Activated CD4-positive, alpha-beta T cell treated with anti-CD3 and anti-CD28 coated beads, Interleukin-2, amount 50 U/mL, for 24 hours (primary cell): ENCODE data around the gene CACNB1.

ENCODE experiments used
- DNase-seq, 2 donors: peaks; one replicate each; pipeline ENCODE4 v3.0.0-alpha.2; 2020; ENCODE audit warnings: low read depth in 1 of 2, low spot score in 1 of 2

CACNB1 gene

GRCh38 chr17:39225959-39226683, 28.7 kb upstream of the CACNB1 start:
- DNase-seq = no peak

- no peak for DNase-seq
Measured at GRCh38 chr17:39225308-39225958, 28.0 kb upstream of the CACNB1 start, which contains the start of gene STAC2. TSS of gene STAC2 (minus strand) at chr17:39225945. CDS start at chr17:39225502, 443 bp downstream.

GRCh38 chr17:39224778-39225307, 27.4 kb upstream of the CACNB1 start:
- DNase-seq = no peak

- no peak for DNase-seq
Measured at GRCh38 chr17:39223907-39224777, 26.7 kb upstream of the CACNB1 start.

GRCh38 chr17:39222866-39223834, 25.7 kb upstream of the CACNB1 start:
- no peak for DNase-seq

- DNase-seq = no peak
Measured at GRCh38 chr17:39222151-39222550, 24.7 kb upstream of the CACNB1 start.

GRCh38 chr17:39221572-39221971, 24.1 kb upstream of the CACNB1 start:
- no peak for DNase-seq

GRCh38 chr17:39219647-39220154, 22.2 kb upstream of the CACNB1 start:
- no peak for DNase-seq

- no peak for DNase-seq
Measured at GRCh38 chr17:39218906-39219305, 21.4 kb upstream of the CACNB1 start.

- no peak for DNase-seq
Measured at GRCh38 chr17:39217734-39218369, 20.4 kb upstream of the CACNB1 start.

- no peak for DNase-seq
Measured at GRCh38 chr17:39213852-39214251, 16.4 kb upstream of the CACNB1 start.

GRCh38 chr17:39212841-39213480, 15.5 kb upstream of the CACNB1 start:
- DNase-seq = no peak

GRCh38 chr17:39212195-39212810, 14.8 kb upstream of the CACNB1 start:
- DNase-seq = no peak

GRCh38 chr17:39210093-39210434, 12.6 kb upstream of the CACNB1 start:
- DNase-seq = no peak

- peak; percentile 49 to 51 for DNase-seq
Measured at GRCh38 chr17:39209317-39210092, 12.0 kb upstream of the CACNB1 start.

- DNase-seq = no peak
Measured at GRCh38 chr17:39208893-39209292, 11.4 kb upstream of the CACNB1 start.

- no peak for DNase-seq
Measured at GRCh38 chr17:39208136-39208535, 10.7 kb upstream of the CACNB1 start.

- no peak for DNase-seq
Measured at GRCh38 chr17:39205112-39205526, 7.7 kb upstream of the CACNB1 start.
